HG03097 (cell line): Measurements from ENCODE around the gene AMPH.
"Not testable (repeated sequence)": the region's sequence is repeated elsewhere in the genome, so short reads cannot be mapped to it uniquely, and the experiment has no call there.

Experiments used
- ATAC-seq: cut with Tn5 transposase; IDR thresholded peaks from one replicate; pipeline ENCODE4 v1.9.1; 2021; ENCODE audit not compliant: unreplicated experiment, low FRiP score

Gene AMPH

DNA sequence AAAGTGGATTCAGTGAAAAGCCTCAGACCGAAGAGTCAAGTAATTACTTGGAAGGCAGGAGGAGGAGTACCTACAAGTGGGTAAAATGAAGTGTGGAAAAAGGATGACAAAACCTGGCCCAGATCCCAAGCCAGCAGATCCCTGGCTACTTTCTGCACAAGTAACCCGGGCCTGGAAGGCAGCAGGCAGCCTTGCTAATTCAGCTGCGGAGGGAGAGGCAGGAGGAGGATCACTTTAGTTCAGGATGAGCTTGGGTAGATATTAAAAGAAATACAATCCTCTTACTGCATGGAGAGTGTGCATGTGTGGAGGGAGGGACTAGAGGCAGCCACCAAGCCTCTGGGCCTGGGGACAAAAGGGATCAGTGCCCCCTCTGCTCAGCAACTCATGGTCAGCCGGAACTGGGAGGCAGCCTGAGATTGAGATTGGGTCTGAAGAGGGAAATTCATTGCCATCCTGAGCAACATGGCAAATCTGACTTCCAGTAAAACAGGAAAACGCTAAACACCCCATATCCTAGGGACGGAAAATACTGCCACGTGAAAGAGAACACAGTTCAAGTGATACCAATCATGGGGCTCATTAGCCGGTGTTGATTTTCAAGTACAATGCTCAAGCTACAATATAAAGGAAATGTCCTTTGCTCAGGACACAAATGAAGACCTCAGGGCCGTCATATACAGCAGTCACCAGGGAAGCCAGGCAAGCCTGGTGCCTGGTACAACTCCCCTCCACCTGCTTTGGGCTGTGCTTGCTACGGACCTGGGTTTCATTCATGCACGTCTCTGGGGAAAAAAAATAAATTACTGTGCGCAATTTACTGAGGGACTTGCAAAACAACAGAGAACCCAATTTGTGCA lies 1.3 kb downstream of the AMPH start:
- no peak for ATAC-seq

DNA sequence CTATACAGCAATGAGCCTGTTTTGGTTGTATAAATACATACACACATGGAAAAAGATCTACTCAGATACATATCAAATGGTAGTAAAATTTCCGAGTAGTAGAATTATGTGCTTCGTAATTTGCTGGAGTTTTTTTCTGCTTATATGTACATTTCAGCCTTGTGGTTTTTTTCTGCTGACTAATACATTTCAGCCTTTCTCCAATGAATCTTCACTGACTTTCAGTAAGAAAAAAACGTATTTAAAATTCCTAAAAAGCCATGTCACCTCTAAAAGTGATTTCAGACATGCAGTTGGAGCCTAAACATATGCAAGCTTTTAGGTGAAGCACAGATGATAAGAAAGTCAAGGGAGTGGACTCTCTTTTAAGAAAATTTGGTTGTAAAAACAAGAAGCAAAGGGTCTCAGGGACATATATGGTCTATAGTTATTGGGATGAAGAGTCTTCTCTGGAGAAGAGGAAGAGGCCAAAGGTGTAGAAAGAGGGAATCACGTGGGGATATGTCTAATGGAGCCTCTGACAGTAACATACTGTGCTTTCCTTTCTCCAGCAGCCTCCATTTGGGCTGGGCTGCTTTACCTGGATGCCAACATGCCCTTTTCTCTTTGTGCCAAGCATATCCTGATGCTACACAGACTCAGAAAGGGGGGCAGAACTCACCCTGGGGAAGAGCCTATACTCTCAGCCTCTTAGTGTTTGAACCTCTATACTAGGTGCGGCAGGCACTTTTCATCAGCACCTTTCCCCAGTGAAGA lies 2.4 kb downstream of the AMPH start:
- no peak for ATAC-seq

DNA sequence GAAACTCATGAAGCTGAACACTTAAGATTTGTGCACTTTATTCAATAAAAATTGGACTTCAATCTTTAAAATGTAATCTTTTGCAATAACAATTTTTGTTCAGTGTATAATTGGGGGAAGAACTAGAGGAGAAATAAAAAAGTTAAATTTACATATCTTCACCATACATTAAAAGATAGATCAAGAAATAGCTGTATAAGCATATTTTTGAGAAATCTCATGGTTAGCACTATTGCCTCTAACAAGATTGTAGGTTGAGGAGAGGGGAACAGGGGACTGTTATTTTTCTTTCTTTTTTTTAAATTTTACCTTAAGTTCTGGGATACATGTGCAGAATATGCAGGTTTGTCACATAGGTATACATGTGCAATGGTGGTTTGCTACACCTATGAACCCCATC lies 5.3 kb downstream of the AMPH start:
- ATAC-seq, result no peak

DNA sequence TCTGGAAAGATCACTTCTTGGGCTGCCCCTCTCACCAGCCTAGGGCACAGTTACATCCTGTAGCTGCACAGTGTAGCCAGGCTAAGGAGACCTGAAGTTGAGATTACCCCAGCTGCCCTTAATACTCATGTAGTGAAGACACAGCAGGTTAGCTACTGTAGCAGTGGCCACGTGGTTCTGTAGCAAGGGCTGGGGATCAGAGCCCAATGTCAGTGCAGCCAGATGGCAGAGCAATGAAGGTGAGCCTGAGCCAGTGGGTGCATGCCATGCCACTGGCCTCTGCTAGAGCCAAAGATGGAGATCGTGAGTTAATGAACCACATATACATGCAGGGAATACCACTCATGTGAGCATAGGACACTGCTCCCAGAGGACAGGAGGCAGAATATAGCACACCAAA lies 15.5 kb downstream of the AMPH start:
- no peak for ATAC-seq

DNA sequence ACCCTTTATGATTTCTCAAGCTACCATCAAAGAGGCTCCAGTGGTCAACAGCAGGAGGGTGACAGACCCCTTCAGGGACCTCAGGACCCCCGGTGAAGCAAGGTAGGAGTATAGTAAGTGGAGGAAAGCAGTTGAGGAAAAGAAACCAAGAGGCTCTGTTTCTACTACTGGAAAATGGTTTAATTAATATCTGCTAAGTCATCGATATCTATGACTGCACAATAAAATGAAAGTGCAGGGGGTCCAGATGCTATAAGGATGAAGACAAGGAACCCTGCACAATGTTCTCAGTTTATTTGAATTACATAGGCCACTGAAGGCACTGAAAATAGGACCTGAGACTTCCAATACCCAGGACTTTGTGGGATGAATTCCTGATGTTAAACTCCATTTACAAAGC lies 23.7 kb downstream of the AMPH start:
- ATAC-seq, result no peak

DNA sequence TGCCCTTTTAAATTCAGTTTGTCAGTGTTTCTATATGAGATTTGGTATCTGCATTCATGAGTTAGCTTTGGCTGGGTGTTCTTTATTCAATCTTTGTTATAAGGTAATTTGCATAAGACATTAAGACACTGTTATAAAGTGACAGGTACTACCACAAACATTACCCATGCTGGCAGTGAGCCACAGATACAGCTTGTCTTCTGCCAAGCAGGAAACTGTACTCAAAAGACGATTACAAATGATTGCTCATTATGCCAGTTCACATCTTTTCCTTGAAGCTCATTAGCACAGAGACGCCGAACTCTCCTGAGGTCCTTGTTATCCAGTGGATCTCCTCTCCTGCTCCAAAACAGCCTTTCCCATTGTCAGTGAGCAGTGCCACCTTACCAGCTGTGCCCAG lies 30.4 kb downstream of the AMPH start:
- no peak for ATAC-seq

DNA sequence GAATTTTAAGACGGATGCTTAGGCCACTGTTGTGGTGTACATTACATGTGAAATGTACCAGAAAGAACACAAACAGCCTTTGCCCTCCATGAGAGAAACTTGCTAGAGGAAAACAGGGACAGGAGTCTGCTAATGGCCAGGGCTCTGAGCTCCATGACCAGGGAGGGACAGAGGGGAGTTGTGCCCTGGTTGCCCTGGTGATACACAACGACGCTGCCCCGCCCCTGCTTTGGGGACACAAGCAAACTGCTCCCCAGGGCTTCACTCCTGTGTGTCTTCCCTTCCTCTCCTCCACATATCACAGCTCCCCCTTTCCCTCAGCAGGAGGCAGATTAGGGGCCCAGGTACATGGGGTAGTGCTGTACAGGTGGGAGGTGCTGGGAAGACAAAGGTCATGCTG lies 36.2 kb downstream of the AMPH start:
- ATAC-seq, result no peak

DNA sequence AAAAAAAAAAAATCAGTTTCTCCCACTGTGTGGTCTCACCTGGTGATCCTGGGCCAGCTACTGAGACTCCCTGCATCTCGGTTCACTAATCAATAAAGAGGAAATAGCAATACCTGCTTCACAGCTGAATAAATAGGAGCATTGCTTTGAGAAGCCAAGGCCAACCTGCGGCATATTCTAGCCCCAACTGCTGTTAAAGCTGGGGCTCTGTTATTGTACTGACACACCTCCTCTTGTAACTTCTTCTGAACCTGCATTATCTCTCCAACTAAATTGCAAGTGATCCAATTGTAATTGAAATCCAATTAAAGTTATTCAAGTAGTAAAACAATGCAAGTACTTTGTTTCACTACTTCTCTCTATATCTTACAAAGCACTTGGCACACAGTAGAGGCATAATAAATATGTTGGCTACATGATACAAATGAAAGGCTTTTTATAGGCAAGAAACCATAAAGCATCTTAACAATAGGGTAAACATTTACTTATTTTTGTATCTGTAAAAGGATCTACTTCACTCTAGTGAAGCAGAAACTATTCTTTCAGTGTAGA lies 38.4 kb downstream of the AMPH start:
- no peak for ATAC-seq

DNA sequence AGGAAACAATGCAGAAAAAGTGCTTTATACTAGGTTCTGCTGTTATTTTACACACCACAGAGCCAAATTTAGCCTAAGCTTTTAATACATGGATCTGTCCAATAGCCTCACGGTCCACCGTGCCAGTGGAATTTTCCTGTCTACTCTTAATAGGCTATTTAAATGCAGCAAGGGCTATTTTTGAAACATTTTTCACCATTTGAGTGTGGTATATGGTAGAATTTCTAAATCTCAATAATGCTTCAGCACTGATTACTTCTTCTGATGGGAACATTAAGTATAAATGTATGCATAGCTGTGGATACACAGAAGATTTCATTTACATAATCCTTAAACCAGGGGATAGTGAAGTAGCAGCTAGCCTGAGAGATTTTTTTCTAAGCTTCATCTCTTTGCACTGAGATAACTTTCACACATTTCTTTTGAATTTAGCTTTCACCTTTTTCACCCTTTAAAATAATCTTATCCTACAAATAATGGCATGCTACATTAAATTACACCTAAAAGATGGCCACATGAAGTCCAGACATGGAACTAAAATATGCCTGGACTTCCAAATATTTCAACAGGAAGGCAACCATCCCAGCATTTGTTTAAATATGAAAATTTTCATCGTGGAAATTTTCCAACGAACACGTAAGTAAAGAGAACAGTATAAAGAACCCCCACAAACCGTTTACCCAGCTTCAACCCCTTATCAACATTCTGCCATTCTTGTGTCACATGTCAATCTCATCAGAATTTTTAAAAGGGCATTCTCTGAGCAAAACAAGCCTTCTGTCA lies 45.4 kb downstream of the AMPH start:
- ATAC-seq, result no peak

DNA sequence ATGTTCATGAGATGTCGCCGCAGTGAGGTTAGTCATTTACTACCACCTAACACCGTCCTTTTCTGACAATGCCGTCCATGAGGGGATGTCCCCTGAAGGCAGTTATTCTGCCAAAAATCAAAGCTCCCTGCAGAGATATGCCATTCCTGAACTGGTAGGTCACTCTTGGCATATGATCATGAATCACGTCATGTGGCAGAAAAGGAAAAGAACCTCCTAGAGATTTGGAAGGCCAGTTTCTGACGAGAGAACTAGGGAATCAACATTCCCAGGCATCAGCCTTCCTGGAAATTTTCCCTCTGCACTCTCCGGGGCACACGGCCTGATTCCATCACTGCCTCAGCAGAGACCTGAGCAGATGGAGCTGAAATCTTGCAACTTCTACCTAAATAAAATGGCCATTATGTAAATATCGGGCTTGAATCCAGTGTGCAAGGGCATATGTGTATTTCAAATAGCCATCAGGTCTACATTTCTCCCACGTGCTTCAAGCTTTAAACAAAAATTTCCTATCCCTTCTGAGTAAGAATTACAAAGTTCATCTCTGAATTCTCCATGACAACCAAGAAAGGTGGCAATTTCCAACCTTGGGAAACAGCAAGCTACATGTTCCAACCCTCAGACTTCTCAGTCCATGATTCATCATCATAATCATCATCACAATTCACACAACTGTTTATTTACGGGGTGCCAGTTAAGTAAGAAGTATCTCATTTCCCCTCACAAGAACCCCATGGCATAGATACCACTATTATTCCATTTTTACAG lies 46.5 kb downstream of the AMPH start:
- no peak for ATAC-seq

DNA sequence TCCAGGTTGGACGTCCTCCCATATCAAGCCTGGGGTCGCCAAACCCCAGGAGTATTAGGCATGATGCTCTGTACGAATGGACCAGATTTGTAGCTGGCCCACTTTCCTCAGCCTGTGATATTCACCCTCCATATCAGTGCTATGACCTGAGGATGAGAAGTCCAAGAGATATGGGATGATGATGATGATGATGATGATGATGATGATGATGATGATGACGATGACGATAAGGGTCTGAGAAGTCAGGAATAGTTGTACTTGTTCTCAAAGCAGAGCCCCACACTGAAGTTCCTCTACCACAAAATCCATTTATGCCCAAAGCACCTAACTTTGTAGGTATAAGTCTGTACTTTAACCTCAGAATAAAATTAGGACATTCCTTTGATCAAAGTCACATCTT lies 50.7 kb downstream of the AMPH start:
- no peak for ATAC-seq

DNA sequence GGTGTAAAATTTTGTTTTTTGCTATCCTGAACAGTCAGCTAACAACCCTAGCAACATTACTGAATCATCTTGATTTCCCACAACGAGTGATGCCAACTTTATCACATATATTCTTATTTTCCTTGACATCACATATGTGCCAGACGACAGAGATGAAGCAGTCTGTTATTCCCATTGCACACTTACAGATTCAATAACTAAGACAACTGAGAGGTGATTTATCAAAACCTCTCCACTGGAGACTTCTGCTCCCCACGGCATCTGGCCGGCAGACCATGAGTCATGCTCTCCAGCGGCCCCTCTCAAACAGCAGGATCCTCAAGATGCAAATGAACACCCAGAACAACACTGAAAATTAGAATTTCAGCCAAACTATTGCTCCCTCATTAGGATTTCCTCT lies 57.1 kb downstream of the AMPH start:
- ATAC-seq, result no peak

DNA sequence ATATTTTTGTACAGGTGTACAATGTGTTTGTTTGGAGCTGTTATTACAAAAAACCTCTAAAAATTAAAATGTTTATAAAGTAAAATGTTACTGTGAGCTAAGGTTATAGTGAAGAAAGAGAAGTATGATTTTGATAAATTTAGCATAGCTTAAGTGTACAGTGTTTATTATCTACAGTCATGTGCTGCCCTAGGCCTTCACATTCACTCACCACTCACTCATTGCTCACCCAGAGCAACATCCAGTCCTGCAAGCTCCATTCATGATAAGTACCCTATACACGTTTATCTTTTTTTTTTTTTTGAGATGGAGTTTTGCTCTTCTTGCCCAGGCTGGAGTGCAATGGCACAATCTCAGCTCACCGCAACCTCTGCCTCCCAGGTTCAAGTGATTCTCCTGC lies 59.6 kb downstream of the AMPH start:
- not testable (repeated sequence) for ATAC-seq

DNA sequence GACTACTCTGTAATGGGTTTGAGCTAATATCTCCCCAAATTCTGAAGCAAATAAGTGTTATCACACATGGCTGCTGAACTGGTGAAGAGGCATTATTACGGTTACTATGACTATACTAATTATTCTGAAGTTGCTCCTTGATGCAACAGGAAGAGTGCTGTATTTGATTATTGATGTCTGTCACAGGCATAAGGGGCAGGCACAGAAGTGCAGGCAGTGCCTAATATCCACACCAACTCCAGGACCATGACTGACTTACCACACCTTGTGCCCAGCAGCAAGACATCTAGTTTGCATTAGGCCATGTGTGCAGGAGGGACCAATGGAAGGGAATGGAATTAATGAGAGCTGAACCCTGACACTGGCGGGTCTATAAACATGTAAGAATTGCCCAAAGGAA lies 62.7 kb downstream of the AMPH start:
- no peak for ATAC-seq

DNA sequence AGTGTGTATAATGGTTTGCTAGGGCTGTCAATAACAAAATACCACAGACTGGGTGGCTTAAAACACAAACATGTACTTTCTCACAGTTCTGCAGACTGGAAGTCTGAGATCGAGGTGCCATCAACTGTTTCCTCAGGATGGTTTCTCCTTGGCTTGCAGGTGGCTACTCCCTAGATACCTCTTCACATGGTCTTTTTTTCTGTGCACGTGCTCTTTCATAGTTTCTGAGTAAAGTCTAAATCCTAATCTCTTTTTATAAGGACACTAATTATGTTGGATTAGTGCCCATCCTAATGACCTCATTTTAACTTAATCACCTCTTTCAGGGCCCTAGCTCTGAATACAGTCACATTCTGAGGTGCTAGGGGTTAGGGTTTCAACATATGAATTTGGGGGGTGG lies 65.9 kb downstream of the AMPH start:
- ATAC-seq, result no peak

DNA sequence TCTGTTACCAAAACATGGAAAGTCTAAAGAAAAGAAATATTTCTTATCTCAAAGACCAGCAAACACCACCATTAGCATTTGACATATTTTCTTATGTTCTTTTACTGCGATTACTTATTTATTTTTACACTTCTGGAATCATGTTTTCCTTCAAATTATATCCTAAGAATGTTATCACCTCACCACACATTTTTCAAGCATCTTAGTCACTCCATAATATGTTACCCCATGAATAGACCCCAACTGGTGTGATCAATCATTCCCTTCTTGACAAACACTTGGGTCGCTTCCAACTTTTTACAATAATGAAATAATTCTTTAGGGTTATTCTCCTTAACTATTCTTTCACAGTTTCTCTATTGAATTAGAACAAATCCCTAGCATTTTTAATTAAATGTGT lies 67.4 kb downstream of the AMPH start:
- ATAC-seq, result no peak

DNA sequence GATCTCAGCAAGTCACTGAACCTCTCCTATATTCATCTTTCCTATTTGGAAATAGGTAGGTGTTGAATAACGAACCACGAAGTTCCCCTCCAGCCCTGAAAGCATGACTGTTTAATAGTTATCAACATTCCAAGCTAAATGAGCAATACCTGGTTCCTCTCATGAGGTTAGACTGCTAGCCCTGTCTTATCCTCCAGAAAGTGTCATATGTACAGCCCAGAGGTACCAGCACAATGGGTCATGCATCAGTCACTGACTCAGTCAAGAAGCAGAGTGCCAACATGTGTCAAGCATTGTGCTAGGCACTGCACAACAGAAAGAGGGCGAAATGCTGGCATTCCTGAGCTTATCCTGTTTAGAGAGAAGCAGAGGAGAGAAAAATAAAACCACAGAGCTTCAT lies 70.0 kb downstream of the AMPH start:
- no peak for ATAC-seq

DNA sequence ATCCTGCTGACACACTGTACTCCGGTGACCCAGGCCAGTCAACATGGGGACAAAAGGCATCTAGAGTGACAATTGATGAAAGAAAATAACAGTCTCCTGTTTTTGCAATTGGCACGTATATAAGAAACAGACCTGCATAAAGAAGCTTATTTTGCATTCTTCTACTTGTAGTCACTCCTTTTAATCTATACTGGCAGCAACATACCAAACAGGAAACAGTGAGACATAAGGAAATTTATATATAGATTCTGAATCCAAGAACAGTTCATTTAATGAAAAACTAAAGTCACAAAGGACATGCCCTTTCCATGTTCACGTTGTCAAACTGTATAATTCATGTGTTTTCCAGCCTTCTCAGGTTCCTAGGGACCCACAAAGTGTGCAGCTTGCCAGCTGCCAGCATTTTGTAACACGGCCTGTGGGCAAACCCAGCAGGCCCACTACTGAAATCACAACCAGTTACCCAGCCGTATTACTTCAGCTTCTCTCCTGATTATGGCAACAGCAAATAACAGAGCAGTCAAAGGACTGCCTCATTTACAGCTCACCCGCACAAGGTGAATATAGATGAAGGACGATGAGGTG lies 72.3 kb downstream of the AMPH start:
- ATAC-seq, result no peak

DNA sequence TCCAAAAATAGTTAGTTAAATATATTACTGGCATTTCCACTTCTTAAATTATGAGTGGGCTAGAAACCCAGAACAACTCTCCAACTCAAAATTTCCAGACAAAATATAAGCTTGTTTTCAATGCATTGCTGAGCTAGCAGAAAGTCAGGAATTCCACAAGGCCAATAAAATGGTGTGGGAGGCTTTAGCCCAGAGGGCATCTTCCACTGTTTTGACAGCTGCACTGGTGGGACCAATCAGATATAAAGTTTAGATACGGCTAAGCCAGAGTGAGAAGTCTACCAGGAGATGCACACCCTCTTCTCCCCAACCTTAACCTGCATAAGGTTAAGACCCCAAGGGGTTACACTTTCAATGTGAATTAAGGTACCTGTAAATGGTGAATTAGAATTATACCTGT lies 76.6 kb downstream of the AMPH start:
- ATAC-seq, result no peak

DNA sequence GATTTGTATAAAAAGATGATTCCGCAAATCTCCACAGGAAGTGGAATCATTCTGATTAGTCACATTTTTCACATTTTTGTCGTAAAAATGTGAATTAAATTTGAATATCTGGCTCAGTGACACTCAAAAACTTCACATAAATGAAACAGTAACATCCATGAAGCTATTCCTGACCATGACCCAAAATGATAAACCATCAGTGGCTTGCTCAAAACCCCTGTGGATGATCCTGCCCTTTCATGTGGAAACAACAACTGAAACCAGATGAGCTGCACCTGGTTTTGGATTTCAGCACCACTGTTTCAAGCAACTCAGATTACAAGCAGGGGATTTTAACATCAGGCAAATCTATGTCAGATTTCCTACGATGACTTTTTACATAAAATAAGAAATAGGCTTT lies 80.3 kb downstream of the AMPH start:
- no peak for ATAC-seq
